Urinary bladder (tissue), 4 donors: ENCODE data around the gene KIF6. TPM values are rescaled to one million over a fixed set of nuclear protein-coding genes. Genes with fewer than 3 reads are reported as not detected.

ENCODE experiments used
- DNase-seq: peaks from one replicate; pipeline ENCODE4 v3.0.0-alpha.2; 2015; ENCODE audit errors: extremely low spot score
- H3K27ac ChIP-seq: one replicate; pipeline ENCODE4 v1.5.1; 2013; ENCODE audit warnings: low read depth, mild to moderate bottlenecking, moderate library complexity
- H3K36me3 ChIP-seq: one replicate; pipeline ENCODE4 v1.6.1; 2013; ENCODE audit warnings: mild to moderate bottlenecking, moderate library complexity; ENCODE audit not compliant: insufficient read depth
- H3K4me1 ChIP-seq: one replicate; pipeline ENCODE4 v1.6.1; 2013; ENCODE audit warnings: mild to moderate bottlenecking, moderate library complexity; ENCODE audit not compliant: insufficient read depth
- H3K4me3 ChIP-seq: one replicate; pipeline ENCODE4 v1.5.1; 2013; ENCODE audit warnings: low read depth, low read length
- WGBS: extraction: QIAGEN DNeasy Blood & Tissue Kit; methylation state at CpG from one replicate; pipeline ENCODE4 v1.1.7; 2013; 5-methylcytosine and 5-hydroxymethylcytosine counted together
- polyA plus RNA-seq: library from polyadenylated mRNA; stranded (reverse); fragments of 200-250 nt; gene quantifications from one replicate; pipeline ENCODE4 v1.2.3, GENCODE V29; 2013
- total RNA-seq: library from RNA; depleted of rRNA; stranded (reverse); fragments of >200 nt; gene quantifications from one replicate; pipeline ENCODE4 v1.2.3, GENCODE V29; 2014
- donor health status: healthy with polysubstance abuse.
- donor health status: healthy.

The KIF6 gene
- total RNA-seq: 1.1 TPM
- polyA plus RNA-seq: 0.14 TPM

DNA sequence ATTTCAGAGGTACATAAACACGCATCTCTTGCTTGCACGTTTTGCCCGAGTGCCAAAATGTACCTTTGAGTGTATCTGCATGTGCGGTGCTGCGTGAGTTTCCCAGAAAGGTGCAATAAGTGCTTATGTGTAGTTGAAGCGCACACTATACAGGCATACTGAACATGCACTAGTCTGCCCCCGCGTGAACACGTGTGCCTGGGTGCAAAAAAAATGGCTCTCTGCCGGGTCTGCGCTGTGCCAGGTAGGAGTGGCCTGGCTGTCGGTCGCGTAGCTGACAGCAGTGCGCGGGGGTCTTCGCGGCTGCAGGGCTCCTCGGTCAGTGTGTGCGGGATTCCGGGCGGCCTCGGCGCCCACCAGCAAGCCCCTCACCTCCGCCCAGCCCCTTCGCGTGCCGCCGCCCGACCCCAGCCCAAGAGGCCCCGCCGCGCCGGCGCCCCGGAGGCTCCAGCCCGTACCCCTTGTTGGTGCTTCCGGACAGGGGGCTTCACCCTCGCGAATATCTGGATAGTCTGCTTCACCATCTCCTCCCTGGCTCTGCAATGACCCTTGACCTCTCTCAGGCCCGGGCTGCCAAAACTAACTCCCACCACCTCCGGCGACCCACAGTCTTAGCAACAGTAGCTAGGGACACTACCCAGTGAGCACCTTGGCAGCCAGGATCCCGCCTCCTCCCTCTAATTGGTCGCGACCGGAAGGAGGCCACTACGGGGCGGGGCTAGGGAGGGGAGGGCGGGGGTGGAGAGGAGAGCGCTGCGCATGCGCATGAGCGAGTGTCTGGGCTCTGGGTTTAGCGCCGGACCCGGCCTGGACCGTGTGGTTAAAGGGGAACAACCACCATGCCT lies at the start of gene KIF6:
TSS of gene KIF6 (minus strand) at position 622 of the 845 bp plus-strand sequence. CDS start at position 524, 98 bp downstream.
- Histone ChIP-seq H3K27ac (no peak within 1 kb of the TSS), H3K4me3 (peak within 1 kb of the TSS; percentile 75), H3K4me1 (peaks cover 2% of the 10 kb centered on the region), H3K36me3 (no peaks in the 10 kb centered on the region)
- DNase-seq: peak; percentile 88
- WGBS: 3% methylated on average over 58 of the region's 58 CpGs

DNA sequence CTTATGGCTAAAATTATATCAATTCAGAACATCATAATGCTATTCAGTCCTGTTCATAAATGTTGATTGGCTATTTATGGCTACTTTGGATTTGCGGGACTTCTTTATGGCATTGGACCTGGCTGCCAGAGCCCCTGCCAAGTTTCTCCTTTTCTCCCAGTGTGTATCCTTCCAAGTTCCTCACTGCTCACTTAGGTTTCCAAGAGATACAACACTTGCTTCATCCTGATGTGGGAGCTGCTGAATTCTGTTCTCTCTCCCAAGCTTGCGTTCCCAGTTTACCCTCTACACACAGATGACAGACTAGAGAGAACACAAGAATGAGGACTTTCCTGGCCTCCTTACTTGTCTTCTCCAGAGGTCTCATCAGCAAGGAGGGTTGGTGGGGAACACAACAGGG lies 48.6 kb upstream of the KIF6 start:
- no peaks in the 10 kb centered on the region for H3K36me3 ChIP-seq
- DNase-seq: no peak
- no peak overlapping the region for H3K27ac ChIP-seq
- no peaks in the 10 kb centered on the region for H3K4me1 ChIP-seq
- no peak overlapping the region for H3K4me3 ChIP-seq
- 60% methylated on average over 2 of the region's 2 CpGs for WGBS

- DNase-seq: no peak
- Histone ChIP-seq H3K27ac (no peak overlapping the region), H3K4me3 (no peak overlapping the region), H3K4me1 (no peaks in the 10 kb centered on the region), H3K36me3 (no peaks in the 10 kb centered on the region)
- WGBS: 35% methylated on average over 6 of the region's 6 CpGs
Observed at GRCh38 chr6:39772559-39773273, 47.5 kb upstream of the KIF6 start.

GRCh38 chr6:39770446-39770845 lies 45.2 kb upstream of the KIF6 start:
- no peaks in the 10 kb centered on the region for H3K4me1 ChIP-seq
- DNase-seq: no peak
- H3K27ac ChIP-seq: no peak overlapping the region
- no peaks in the 10 kb centered on the region for H3K36me3 ChIP-seq
- WGBS: 79% methylated on average over 4 of the region's 4 CpGs
- no peak overlapping the region for H3K4me3 ChIP-seq

DNA sequence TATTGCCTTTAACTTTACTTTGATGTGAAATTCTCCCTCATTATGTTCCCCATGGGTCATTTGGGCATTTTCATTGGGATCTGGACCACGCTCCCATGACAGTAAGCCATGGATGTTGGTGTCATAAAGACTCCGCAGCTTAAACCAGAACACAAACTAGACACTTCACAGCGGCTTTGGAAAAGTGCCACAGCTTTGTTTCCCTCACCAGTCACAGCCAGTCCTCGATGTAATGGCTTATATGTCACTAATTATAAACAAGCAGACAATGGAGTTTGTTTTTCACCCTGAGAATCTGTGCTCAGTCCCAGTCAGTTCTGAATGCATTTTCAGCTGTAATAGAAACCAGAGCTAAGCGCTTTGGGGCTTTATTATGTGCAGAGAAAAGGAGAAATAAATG lies 43.8 kb upstream of the KIF6 start:
- H3K4me3 ChIP-seq: no peak overlapping the region
- no peak for DNase-seq
- H3K4me1 ChIP-seq: no peaks in the 10 kb centered on the region
- no peaks in the 10 kb centered on the region for H3K36me3 ChIP-seq
- H3K27ac ChIP-seq: no peak overlapping the region
- WGBS: 76% methylated on average over 5 of the region's 5 CpGs

GRCh38 chr6:39765508-39766065 lies 40.4 kb upstream of the KIF6 start:
- Histone ChIP-seq H3K36me3 (no peaks in the 10 kb centered on the region), H3K4me3 (no peak overlapping the region), H3K4me1 (no peaks in the 10 kb centered on the region), H3K27ac (no peak overlapping the region)
- 76% methylated on average over 3 of the region's 3 CpGs for WGBS
- no peak for DNase-seq

DNA sequence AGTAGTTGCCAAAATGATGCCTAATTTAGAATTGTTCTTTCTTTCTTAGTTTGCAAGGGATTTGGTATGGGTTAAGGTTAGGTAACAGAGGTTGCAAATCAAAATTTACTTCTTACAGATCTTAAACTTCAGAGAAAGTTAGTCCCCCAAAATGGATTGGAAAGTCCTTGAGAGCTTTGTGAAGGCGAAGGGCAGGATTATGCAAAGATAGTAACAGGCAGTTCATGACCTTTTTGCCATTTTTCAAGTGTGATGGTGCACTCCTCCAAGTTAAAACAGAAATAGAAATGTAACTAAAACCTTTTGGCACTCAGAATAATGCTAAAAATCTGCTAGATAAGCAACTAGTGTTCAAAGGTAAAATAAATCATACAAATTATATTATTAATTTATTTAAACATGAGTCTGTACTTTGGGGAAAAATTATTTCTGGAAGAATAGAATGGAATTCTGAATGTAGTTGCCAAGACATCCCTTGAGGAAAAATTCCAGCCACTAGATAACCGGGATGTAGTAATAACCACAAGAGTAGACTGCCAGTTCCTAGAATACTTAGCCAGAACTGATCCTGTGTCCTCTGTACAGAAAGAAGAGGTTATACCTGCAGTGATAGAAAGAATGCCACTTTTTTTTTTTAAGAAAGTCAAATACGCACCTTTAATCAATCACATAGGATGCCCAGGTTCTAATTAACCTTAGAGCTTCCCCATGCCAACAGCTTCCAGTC lies 35.2 kb upstream of the KIF6 start:
- 46% methylated on average over 3 of the region's 3 CpGs for WGBS
- H3K27ac ChIP-seq: no peak overlapping the region

GRCh38 chr6:39758905-39759605 lies 33.8 kb upstream of the KIF6 start:
- Histone ChIP-seq H3K4me1 (no peaks in the 10 kb centered on the region), H3K27ac (no peak overlapping the region), H3K36me3 (no peaks in the 10 kb centered on the region), H3K4me3 (no peak overlapping the region)
- WGBS: 89% methylated on average over 2 of the region's 2 CpGs
- no peak for DNase-seq

More for the DNA sequence above, 35.2 kb upstream of the KIF6 start:
- Histone ChIP-seq H3K4me1 (no peaks in the 10 kb centered on the region), H3K36me3 (no peaks in the 10 kb centered on the region), H3K4me3 (no peak overlapping the region)
- DNase-seq: no peak

- WGBS: 97% methylated on average over 2 of the region's 2 CpGs
- DNase-seq: no peak
- H3K4me1 ChIP-seq: no peaks in the 10 kb centered on the region
Observed at GRCh38 chr6:39756582-39756981, 31.4 kb upstream of the KIF6 start.

DNA sequence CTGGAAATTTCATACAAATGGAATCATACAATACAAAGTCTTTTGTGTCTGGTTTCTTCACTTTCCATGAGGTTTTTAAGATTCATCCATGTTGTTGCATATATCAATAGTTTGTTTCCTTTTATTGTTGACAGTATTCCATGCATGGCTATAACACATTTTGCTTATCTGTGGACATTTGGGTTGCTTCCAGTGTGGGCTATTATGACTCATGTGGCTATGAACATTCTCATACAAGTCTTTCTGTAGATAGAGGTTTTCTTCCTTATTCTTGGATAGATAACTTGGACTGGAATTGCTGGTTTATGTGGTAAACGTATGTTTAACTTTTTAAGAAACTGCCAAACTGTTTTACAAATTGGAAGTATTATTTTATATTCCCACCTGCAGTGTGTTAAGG lies 30.0 kb upstream of the KIF6 start:
- Histone ChIP-seq H3K4me3 (no peak overlapping the region), H3K4me1 (no peaks in the 10 kb centered on the region), H3K36me3 (no peaks in the 10 kb centered on the region), H3K27ac (no peak overlapping the region)
- 59% methylated on average over 1 of the region's 1 CpG for WGBS
- DNase-seq: no peak

More at GRCh38 chr6:39756582-39756981, 31.4 kb upstream of the KIF6 start:
- H3K4me3 ChIP-seq: no peak overlapping the region
- no peaks in the 10 kb centered on the region for H3K36me3 ChIP-seq
- no peak overlapping the region for H3K27ac ChIP-seq

DNA sequence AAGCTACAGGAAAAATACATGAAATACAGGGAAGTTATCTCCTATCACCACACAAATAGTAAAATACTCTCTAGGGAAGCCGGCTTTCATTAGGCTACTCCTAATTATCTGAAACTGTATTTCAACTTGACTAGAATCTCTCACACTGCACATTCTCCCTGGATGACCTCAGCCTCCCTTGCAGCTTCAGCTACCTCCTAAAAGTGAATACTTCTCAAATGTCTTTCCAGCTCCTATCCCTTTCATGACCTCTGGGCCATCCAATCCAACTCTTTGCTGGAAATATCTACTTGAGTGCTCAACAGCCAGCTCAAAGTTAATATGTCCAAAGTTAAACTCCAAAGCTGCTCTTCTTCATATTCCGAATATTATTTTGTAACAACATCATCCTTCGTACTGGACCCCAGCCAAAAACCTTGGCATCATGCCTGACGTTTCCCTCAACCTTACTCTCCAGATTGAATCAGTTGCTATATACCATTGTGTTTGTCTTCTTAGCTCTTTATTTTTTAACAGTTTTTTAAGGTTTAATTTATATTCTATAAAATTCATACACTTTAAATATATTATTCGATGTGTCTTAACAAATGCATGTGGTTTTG lies 29.4 kb upstream of the KIF6 start:
- H3K36me3 ChIP-seq: no peaks in the 10 kb centered on the region
- no peaks in the 10 kb centered on the region for H3K4me1 ChIP-seq
- peak overlapping the region; percentile 41 for H3K27ac ChIP-seq
- DNase-seq: no peak
- no peak overlapping the region for H3K4me3 ChIP-seq
- 52% methylated on average over 5 of the region's 5 CpGs for WGBS

DNA sequence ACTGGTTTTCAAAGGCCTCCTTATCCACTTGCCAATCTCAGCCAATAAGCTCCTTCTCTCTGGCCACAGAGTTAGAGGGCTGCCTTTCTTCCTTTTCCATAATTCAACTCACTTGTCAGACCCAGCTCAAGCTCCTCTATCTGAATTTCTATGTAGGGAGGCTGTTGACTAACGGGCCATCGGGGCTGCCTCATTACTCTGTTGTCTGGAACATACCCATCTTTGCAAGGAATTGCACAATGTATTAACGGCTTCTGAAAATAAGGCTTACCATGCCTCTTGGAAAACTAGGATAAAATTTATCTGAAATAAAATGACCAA lies 28.5 kb upstream of the KIF6 start:
- 39% methylated on average over 3 of the region's 3 CpGs for WGBS

More for the DNA sequence above, 28.5 kb upstream of the KIF6 start:
- H3K27ac ChIP-seq: peak overlapping the region; percentile 3
- DNase-seq: no peak
- no peak overlapping the region for H3K4me3 ChIP-seq
- no peaks in the 10 kb centered on the region for H3K36me3 ChIP-seq
- H3K4me1 ChIP-seq: no peaks in the 10 kb centered on the region
